ENCODE measurements around the gene PTPRN2. TPM values are rescaled to one million over a fixed set of nuclear protein-coding genes. Genes with fewer than 3 reads are reported as not detected.

PTPRN2 gene
- total RNA-seq, 1 experiment from 2014 or later = 1.1 TPM

DNA sequence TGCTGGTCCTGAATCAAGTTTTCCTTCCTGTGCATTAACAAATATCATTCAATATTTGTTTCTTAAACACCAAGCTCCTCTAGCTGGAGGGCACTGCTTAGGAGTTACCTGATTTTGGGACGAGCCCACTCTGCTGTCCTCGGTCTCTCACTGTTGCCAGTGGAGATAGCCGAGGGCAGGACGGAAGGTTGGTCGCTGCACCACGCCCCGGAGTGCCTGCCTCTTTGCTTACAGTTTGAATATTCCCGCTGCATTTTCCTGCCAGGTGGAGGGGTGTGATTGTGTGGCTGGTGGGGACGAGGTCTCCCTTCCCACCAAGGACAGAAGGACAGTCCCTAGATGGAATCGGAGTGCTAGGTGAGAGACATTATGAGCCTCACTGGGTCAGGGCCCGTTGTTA, 1049.3 kb downstream of the PTPRN2 start:
- in situ Hi-C loops (cut with HindIII; ENCODE audit: low pct_unique_long_range_greater_than_20kb, low sequenced_read_pairs) = no loop called here
- Histone ChIP-seq H3K4me3 (ENCODE audit: low read depth in 2 of 2, low read length in 2 of 2) (no peak overlapping the region), H3K9me3 (ENCODE audit: control insufficient read depth, insufficient read depth, low read depth, low read length) (no peaks in the 10 kb centered on the region; the same call in 1 of the 2 replicates), H3K36me3 (ENCODE audit: control insufficient read depth, insufficient read depth, low read length) (no peaks in the 10 kb centered on the region), H3K27ac (ENCODE audit: low read length) (no peak overlapping the region), H3K27me3 (ENCODE audit: control insufficient read depth, insufficient read depth, low read length) (peaks cover 7% of the 10 kb centered on the region), H3K4me1 (ENCODE audit: control insufficient read depth, insufficient read depth, low read length) (no peaks in the 10 kb centered on the region; the same call in 1 of the 2 replicates)
- BruUV-seq (replicated peaks) = no TSS peak
- ChIA-PET POLR2A (no interaction called here), CTCF (no interaction called here)
- no peak for ATAC-seq
- intact Hi-C loops (cut with micrococcal nuclease; ENCODE audit: unreplicated experiment) = no loop called here
- DNase-seq (ENCODE audit: low read depth, low spot score) = no peak
- TF ChIP-seq SIN3A (IDR thresholded peaks at IDR 0.05; ENCODE audit: borderline replicate concordance, insufficient read depth, low read depth, low read length) (no peak), POLR2AphosphoS5 (IDR thresholded peaks at IDR 0.05; ENCODE audit: low read depth, low read length) (no peak), TCF7L2 (IDR thresholded peaks at IDR 0.05; ENCODE audit: low read depth, low read length) (no peak), REST (IDR thresholded peaks at IDR 0.05; ENCODE audit: insufficient read depth in 1 of 2, low read depth in 2 of 2, low read length in 1 of 2) (no peak)
- TF ChIP-seq, protein P1, sequence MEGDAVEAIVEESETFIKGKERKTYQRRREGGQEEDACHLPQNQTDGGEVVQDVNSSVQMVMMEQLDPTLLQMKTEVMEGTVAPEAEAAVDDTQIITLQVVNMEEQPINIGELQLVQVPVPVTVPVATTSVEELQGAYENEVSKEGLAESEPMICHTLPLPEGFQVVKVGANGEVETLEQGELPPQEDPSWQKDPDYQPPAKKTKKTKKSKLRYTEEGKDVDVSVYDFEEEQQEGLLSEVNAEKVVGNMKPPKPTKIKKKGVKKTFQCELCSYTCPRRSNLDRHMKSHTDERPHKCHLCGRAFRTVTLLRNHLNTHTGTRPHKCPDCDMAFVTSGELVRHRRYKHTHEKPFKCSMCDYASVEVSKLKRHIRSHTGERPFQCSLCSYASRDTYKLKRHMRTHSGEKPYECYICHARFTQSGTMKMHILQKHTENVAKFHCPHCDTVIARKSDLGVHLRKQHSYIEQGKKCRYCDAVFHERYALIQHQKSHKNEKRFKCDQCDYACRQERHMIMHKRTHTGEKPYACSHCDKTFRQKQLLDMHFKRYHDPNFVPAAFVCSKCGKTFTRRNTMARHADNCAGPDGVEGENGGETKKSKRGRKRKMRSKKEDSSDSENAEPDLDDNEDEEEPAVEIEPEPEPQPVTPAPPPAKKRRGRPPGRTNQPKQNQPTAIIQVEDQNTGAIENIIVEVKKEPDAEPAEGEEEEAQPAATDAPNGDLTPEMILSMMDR (IDR thresholded peaks at IDR 0.05) = no peak

DNA sequence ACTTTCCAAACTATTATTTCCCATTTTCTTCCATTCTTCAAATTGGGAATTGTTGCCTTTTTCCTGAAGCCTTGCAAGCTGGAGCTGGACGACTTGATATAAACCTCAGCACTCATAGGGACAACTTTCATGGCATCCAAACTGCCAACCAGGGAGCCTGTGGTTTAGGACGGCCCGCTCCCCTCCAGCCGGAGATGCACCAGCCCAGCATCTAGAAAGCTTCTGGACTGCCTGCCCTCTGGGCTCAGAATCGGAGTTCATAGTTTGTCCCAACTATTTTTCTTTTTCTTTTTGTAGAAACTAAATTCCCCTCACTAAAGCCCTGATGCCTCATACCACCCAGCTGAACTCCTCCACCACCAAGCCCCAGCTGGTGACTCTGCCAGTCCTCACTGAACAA, 1050.6 kb downstream of the PTPRN2 start:
- H3K9me3 ChIP-seq (ENCODE audit: control insufficient read depth, insufficient read depth, low read depth, low read length) = no peaks in the 10 kb centered on the region; the same call in 1 of the 2 replicates
- H3K4me1 ChIP-seq (ENCODE audit: control insufficient read depth, insufficient read depth, low read length) = no peaks in the 10 kb centered on the region
- ATAC-seq = no peak
- CTCF ChIA-PET = no interaction called here
- TF ChIP-seq POLR2AphosphoS5 (IDR thresholded peaks at IDR 0.05; ENCODE audit: low read depth, low read length) = no peak
- TF ChIP-seq TCF7L2 (IDR thresholded peaks at IDR 0.05; ENCODE audit: low read depth, low read length) = no peak
- TF ChIP-seq, protein P1 (IDR thresholded peaks at IDR 0.05) = no peak
- no peak for TF ChIP-seq REST (IDR thresholded peaks at IDR 0.05; ENCODE audit: insufficient read depth in 1 of 2, low read depth in 2 of 2, low read length in 1 of 2)
- TF ChIP-seq SIN3A (IDR thresholded peaks at IDR 0.05; ENCODE audit: borderline replicate concordance, insufficient read depth, low read depth, low read length) = no peak
- H3K27me3 ChIP-seq (ENCODE audit: control insufficient read depth, insufficient read depth, low read length) = peaks cover 7% of the 10 kb centered on the region
- H3K4me3 ChIP-seq (ENCODE audit: low read depth in 2 of 2, low read length in 2 of 2) = no peak overlapping the region
- in situ Hi-C loops (cut with HindIII; ENCODE audit: low pct_unique_long_range_greater_than_20kb, low sequenced_read_pairs) = no loop called here
- BruUV-seq (replicated peaks) = no TSS peak
- intact Hi-C loops (cut with micrococcal nuclease; ENCODE audit: unreplicated experiment) = no loop called here
- DNase-seq (ENCODE audit: low read depth, low spot score) = no peak
- H3K27ac ChIP-seq (ENCODE audit: low read length) = no peak overlapping the region
- H3K36me3 ChIP-seq (ENCODE audit: control insufficient read depth, insufficient read depth, low read length) = no peaks in the 10 kb centered on the region
- POLR2A ChIA-PET = no interaction called here
